Astrocyte (in vitro differentiated cells and primary cell): Measurements from ENCODE around the gene MIDN.

Experiments
- EZH2 ChIP-seq: IDR thresholded peaks from 2 replicates; pipeline ENCODE4 v1.6.1; 2012; ENCODE audit warnings: mild to moderate bottlenecking, low read length, inconsistent platforms; ENCODE audit not compliant: insufficient read depth
- TF ChIP-seq, protein P1 (sequence below): IDR thresholded peaks from 2 replicates; pipeline ENCODE4 v1.5.1; 2011; ENCODE audit warnings: low read depth, mild to moderate bottlenecking, inconsistent platforms, low read length, moderate library complexity; ENCODE audit not compliant: insufficient read depth

DNA sequence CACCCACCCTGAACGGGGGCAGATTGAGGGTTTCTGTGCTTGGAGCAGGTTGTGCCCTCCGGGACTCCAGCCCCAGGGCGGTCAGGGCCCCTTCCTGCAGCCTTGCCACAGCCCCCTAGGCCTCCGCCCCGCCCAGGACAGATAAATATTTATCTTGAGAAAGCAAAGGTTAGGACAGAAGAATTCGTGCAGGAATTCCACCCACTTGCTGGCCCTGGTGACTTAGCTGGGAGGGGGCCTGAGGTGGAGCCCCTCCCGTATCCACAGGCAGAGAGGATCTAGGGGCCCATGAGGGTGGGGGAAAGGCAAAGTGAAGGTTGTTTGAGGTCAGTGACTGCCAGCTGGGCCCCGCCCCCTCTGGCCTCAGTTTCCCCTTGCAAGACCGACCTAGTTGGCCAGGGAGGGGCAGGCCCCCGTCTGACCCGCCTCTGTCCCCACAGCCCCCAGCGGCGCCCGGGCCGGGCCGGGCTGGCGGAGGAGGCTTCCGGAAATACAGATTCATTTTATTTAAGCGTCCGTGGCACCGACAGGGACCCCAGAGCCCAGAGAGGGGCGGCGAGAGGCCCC is 5.2 kb downstream of the MIDN start:
- TF ChIP-seq, protein P1, sequence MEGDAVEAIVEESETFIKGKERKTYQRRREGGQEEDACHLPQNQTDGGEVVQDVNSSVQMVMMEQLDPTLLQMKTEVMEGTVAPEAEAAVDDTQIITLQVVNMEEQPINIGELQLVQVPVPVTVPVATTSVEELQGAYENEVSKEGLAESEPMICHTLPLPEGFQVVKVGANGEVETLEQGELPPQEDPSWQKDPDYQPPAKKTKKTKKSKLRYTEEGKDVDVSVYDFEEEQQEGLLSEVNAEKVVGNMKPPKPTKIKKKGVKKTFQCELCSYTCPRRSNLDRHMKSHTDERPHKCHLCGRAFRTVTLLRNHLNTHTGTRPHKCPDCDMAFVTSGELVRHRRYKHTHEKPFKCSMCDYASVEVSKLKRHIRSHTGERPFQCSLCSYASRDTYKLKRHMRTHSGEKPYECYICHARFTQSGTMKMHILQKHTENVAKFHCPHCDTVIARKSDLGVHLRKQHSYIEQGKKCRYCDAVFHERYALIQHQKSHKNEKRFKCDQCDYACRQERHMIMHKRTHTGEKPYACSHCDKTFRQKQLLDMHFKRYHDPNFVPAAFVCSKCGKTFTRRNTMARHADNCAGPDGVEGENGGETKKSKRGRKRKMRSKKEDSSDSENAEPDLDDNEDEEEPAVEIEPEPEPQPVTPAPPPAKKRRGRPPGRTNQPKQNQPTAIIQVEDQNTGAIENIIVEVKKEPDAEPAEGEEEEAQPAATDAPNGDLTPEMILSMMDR: no peak
- TF ChIP-seq EZH2: no peak
